T-helper 1 cell treated with Interleukin-12 subunit alpha and Interleukin-12 subunit beta and Interleukin-4 antibody, amounts not matched to agents 30 ng/mL and 1 ng/mL, for 36 hours (primary cell): ENCODE measurements around the gene DIAPH2. TPM values are rescaled to one million over a fixed set of nuclear protein-coding genes. Genes with fewer than 3 reads are reported as not detected.

ENCODE experiments used
- intact Hi-C: fragments of 100-400 bp; cut with micrococcal nuclease; formaldehyde crosslinking; loops from one replicate; pipeline ENCODE4 v1.15.1; 2024
- total RNA-seq: library from RNA; stranded (reverse); gene quantifications from 2 replicates; pipeline ENCODE4 v1.2.3, GENCODE V29; 2022

The DIAPH2 gene
- 9.2 and 10.8 TPM in 2 replicates for total RNA-seq

- intact Hi-C loops = loop anchor here (2.0 to 10.0 kb wide), 3 partner anchors 83 to 878 kb away; no protein-coding TSS in a partner anchor
Measured at GRCh38 chrX:96684339-96685209, at the start of gene DIAPH2. DIAPH2 (plus strand) TSS chrX:96684842.

DNA sequence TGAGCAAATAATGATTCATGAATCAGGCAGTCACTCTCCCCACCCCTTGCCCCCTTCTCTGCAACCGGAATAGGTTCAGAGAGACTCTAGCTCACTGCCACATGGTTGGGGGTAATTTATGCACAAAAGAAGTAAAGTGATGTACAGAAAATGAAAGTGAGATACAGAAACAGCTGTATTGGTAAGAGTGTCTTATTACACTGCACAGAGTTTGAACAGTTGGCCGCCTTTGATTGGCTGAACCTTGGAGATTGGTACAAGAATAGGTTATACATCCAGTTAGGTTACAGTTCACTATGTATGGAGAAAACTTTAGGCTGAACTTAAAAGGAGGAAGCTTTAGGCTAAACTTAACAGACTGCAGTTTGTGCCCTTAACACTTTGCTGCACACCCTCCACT lies 34.6 kb upstream of the DIAPH2 start:
- intact Hi-C loops = no loop called here

GRCh38 chrX:96655947-96656623 lies 28.6 kb upstream of the DIAPH2 start:
- intact Hi-C loops = no loop called here

GRCh38 chrX:96682516-96682915 lies 2.1 kb upstream of the DIAPH2 start:
- intact Hi-C loops = loop anchor here (10.0 kb wide), 1 partner anchor 712 kb away; no protein-coding TSS in a partner anchor

- intact Hi-C loops = loop anchor here (2.0 to 10.0 kb wide), 2 partner anchors 711 to 879 kb away; no protein-coding TSS in a partner anchor
Measured at GRCh38 chrX:96683997-96684338, 674 bp upstream of the DIAPH2 start.

- intact Hi-C loops = loop anchor here (2.0 to 10.0 kb wide), 3 partner anchors 82 to 877 kb away; no protein-coding TSS in a partner anchor
Measured at GRCh38 chrX:96685210-96686099, 813 bp downstream of the DIAPH2 start.

DNA sequence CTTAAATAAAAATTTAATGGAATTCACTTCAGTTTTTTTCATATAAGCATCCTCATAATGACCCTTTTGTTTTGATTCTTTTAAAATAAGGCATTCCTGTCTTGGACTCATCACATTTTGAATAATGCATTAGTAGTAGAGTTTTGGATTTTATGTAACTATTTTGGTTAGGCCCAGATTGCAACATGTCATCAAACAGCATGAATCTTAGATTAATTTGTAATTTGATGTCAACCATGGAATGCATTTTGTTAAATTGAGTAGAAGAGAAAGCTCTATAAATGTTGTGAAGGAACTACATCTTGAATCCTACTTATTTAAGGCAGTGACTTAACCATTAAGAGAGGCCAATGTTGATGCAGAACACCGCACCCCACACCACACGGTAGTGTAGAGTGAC lies 3.1 kb downstream of the DIAPH2 start:
- intact Hi-C loops = loop anchor here (5.0 to 10.0 kb wide), 2 partner anchors 80 to 707 kb away; no protein-coding TSS in a partner anchor

- intact Hi-C loops = loop anchor here (5.0 to 10.0 kb wide), 2 partner anchors 79 to 706 kb away; no protein-coding TSS in a partner anchor
Measured at GRCh38 chrX:96688789-96689188, 4.1 kb downstream of the DIAPH2 start.

DNA sequence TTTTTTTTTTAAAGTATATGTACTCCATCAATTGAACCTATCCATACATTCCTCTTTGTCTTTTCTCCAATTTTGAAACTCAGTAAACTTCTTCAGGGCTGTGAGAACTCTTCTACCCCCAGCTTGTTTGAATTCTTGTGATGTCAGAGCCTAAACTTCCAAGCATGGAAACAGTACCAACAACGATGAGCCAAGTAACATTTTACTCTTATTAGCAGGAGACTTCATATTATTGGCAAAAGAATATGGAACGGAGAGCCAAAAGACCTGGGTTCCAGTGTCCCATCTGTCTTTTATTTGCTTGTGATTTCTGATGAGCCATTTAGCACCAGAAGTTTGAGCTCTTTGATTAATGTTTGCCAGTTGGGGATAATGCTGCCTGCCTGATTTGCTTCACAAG lies 5.3 kb downstream of the DIAPH2 start:
- intact Hi-C loops = loop anchor here (5.0 to 10.0 kb wide), 2 partner anchors 77 to 705 kb away; no protein-coding TSS in a partner anchor

DNA sequence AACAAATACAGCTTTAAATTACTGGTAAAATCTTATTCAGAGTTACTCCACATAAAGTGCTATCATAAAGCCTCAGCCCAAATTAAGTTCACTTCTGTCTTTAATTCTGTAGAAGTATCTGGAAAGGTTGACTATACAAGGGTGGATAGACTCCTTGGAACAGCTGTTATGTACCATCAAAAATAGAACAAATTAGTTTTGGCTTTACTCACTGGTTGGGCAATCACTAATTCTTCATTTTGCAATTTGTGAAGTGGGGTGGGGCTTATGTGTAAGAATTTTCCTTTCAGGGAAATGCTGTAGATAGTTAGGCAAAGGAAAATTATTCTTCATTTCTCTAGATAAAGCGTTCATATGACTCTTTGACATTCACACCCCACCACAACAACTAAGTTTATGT lies 7.8 kb downstream of the DIAPH2 start:
- intact Hi-C loops = no loop called here

- intact Hi-C loops = no loop called here
Measured at GRCh38 chrX:96692890-96693289, 8.2 kb downstream of the DIAPH2 start.

DNA sequence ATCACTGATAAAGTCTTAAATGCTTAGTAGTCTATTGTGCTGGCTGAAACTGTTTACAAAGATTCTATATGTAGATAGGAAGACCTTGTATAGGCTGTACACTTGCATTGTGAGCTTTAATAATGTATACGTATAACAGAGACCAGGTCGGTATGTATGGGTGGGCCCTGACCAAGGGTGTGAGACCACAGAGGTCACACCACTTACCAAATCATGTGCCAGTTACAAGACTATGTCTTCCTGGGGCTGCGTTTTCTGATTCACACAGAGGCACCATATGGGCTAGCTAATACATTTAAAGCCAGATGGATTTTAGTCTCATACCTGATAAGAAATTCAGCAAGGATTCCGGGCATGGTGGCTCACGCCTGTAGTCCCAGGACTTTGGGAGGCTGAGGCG lies 8.8 kb downstream of the DIAPH2 start:
- intact Hi-C loops = no loop called here

DNA sequence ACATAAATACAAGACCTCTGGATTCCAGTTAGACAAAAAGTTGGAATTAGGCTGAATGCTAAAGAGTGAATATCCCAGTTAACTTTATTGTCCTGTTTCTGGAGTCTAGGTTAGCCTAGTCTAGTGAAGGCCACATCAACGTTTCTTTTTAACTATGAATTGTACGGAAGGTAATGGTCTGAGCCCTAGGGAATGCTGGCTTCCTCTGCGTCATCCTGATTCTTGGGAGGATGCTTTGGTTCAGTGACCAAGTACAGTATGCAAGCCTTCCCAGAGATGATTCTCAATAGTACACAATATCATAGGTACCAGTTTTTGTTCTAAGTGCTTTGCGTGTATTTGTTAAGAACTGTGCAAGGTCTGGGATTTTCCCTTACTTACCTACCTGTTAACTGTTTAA lies 11.8 kb downstream of the DIAPH2 start:
- intact Hi-C loops = no loop called here

- intact Hi-C loops = no loop called here
Measured at GRCh38 chrX:96700625-96701024, 16.0 kb downstream of the DIAPH2 start.

DNA sequence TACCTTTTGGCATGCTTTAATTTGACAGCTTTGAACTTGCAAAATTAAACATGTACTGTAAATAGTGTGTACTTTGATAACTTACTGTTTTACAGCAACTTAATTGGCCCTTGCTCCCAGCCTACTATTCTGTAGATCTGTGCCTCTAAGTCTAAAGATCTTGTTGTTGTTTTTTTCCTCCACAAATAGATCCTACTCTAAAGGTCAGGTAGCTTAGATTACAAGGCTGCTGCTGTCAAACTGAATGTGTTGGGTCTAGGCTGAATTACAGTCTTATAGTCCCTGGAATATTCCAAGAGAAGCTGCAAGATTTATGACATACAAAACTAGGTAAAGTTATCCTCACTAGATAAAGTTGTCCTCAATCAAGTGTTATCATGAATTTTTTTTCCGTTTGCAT lies 18.7 kb downstream of the DIAPH2 start:
- intact Hi-C loops = no loop called here

GRCh38 chrX:96703816-96704215 lies 19.2 kb downstream of the DIAPH2 start:
- intact Hi-C loops = no loop called here

GRCh38 chrX:96704629-96705028 lies 20.0 kb downstream of the DIAPH2 start:
- intact Hi-C loops = no loop called here

GRCh38 chrX:96705905-96706304 lies 21.3 kb downstream of the DIAPH2 start:
- intact Hi-C loops = no loop called here

DNA sequence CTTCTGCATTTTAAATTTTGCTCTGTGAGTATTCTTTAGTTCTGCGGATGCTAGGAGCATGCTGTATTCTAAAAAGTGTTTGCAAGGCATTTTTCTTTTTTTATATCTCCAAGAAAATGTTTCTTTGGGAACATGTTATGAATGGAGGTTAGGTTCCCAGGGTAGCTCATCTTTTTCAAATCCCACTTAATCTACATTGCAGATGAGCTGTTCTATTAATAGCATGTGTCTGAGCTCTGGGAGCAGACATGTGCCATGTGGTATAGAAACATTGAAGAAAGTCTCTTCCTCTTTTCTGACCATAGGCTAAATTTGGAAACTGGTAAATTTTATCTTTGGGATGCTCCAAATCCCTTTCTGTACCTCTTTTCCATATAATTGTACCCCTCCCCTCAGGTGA lies 23.2 kb downstream of the DIAPH2 start:
- intact Hi-C loops = no loop called here

GRCh38 chrX:96710031-96710430 lies 25.4 kb downstream of the DIAPH2 start:
- intact Hi-C loops = no loop called here

GRCh38 chrX:96713303-96713702 lies 28.7 kb downstream of the DIAPH2 start:
- intact Hi-C loops = no loop called here
